Esophagus squamous epithelium (tissue), 4 donors: ENCODE data around the gene TAOK1.

Source experiments
- CTCF ChIP-seq, 6 experiments: fragments of 450-650 bp in 4 of 6; fragments of 200-600 bp in 2 of 6; sonication (generic) in 2 of 6; IDR thresholded peaks; one replicate each; pipeline ENCODE4 v1.5.1; 2016 to 2019; ENCODE audit warnings: antibody characterized with exemption in 6 of 6, mild to moderate bottlenecking in 4 of 6, moderate library complexity in 4 of 6
- POLR2A ChIP-seq, 4 donors: fragments of 450-650 bp; IDR thresholded peaks; one replicate each; pipeline ENCODE4 v1.6.1; 2017; ENCODE audit warnings: antibody characterized with exemption in 4 of 4, mild to moderate bottlenecking in 4 of 4, moderate library complexity in 3 of 4

- TF ChIP-seq CTCF (IDR thresholded peaks at IDR 0.05) = no peak
- no peak for TF ChIP-seq POLR2A (IDR thresholded peaks at IDR 0.05)
Measured at GRCh38 chr17:29364691-29365090, 25.5 kb upstream of the TAOK1 start.
